NCI-H524 treated with DMSO at 0.1 percent for 48 hours (cell line): ENCODE results near the gene SLC30A10.
"Not testable (repeated sequence)": the region's sequence is repeated elsewhere in the genome, so short reads cannot be mapped to it uniquely, and the experiment has no call there.

Source experiments
- DNase-seq: peaks from one replicate; lab custom pipeline; 2025; lab: John Stamatoyannopoulos, UW

The SLC30A10 gene

GRCh38 chr1:219927956-219928790, at the start of gene SLC30A10:
Gene SLC30A10 (minus strand): TSS chr1:219928557. CDS start chr1:219928440, 117 bp downstream.
- no peak for DNase-seq

- DNase-seq: no peak
Measured at GRCh38 chr1:219973213-219973612, 44.9 kb upstream of the SLC30A10 start.

- DNase-seq: no peak
Measured at GRCh38 chr1:219967361-219967760, 39.0 kb upstream of the SLC30A10 start.

GRCh38 chr1:219966071-219966349, 37.7 kb upstream of the SLC30A10 start:
- DNase-seq: no peak

- no peak for DNase-seq
Measured at GRCh38 chr1:219965285-219966070, 37.1 kb upstream of the SLC30A10 start.

GRCh38 chr1:219963432-219963831, 35.1 kb upstream of the SLC30A10 start:
- no peak for DNase-seq

GRCh38 chr1:219961684-219962083, 33.3 kb upstream of the SLC30A10 start:
- DNase-seq: no peak

- DNase-seq: no peak
Measured at GRCh38 chr1:219959540-219960203, 31.3 kb upstream of the SLC30A10 start.

GRCh38 chr1:219958875-219959417, 30.6 kb upstream of the SLC30A10 start:
- no peak for DNase-seq

GRCh38 chr1:219954736-219955421, 26.5 kb upstream of the SLC30A10 start:
- no peak for DNase-seq

GRCh38 chr1:219954052-219954451, 25.7 kb upstream of the SLC30A10 start:
- no peak for DNase-seq

GRCh38 chr1:219952361-219952760, 24.0 kb upstream of the SLC30A10 start:
- DNase-seq: no peak

- not testable (repeated sequence) for DNase-seq
Measured at GRCh38 chr1:219949227-219949626, 20.9 kb upstream of the SLC30A10 start.

- not testable (repeated sequence) for DNase-seq
Measured at GRCh38 chr1:219948766-219949165, 20.4 kb upstream of the SLC30A10 start.

GRCh38 chr1:219945795-219946194, 17.4 kb upstream of the SLC30A10 start:
- DNase-seq: no peak

- DNase-seq: no peak
Measured at GRCh38 chr1:219941179-219942118, 13.1 kb upstream of the SLC30A10 start.

- no peak for DNase-seq
Measured at GRCh38 chr1:219940707-219941106, 12.3 kb upstream of the SLC30A10 start.

GRCh38 chr1:219938706-219939105, 10.3 kb upstream of the SLC30A10 start:
- no peak for DNase-seq

- not testable (repeated sequence) for DNase-seq
Measured at GRCh38 chr1:219933763-219934162, 5.4 kb upstream of the SLC30A10 start.

- DNase-seq: no peak
Measured at GRCh38 chr1:219931033-219931432, 2.7 kb upstream of the SLC30A10 start.

- no peak for DNase-seq
Measured at GRCh38 chr1:219928791-219929118, 398 bp upstream of the SLC30A10 start.
